Common myeloid progenitor, CD34-positive (primary cell): Measurements from ENCODE around the gene DPPA2.

Experiments
- CTCF ChIA-PET: fragments of 350-600 bp; sonication (Branson Sonifier 250); formaldehyde crosslinking; loops from one replicate; lab custom pipeline; 2021; ENCODE audit warnings: antibody characterized with exemption; lab: Charles Lee
- POLR2A ChIA-PET: fragments of 350-600 bp; sonication (Branson Sonifier 250); formaldehyde crosslinking; loops from one replicate; lab custom pipeline; 2021; ENCODE audit warnings: antibody characterized with exemption; lab: Charles Lee
- DNase-seq, 3 donors: peaks; one replicate each; pipeline versions ENCODE4 v3.0.0 to v3.0.0-alpha.2; 2013
- H3K27ac ChIP-seq, 2 experiments: 1 replicate in 1 of 2; 2 replicates in 1 of 2; pipeline ENCODE4 v1.7.0; 2013; ENCODE audit warnings: inconsistent platforms in 2 of 2, low read length in 2 of 2, mild to moderate bottlenecking in 2 of 2, low read depth in 1 of 2, moderate library complexity in 1 of 2; ENCODE audit not compliant: severe bottlenecking in 2 of 2, insufficient read depth in 1 of 2, poor library complexity in 1 of 2
- H3K27me3 ChIP-seq, 5 experiments: replicated peaks in 2 of 5; 1 replicate in 3 of 5; 2 replicates in 2 of 5; pipeline versions ENCODE4 v1.6.1 to v1.7.0; 2013; ENCODE audit warnings: low read length in 4 of 5, mild to moderate bottlenecking in 2 of 5, moderate library complexity in 2 of 5, inconsistent platforms in 1 of 5; ENCODE audit not compliant: insufficient read depth in 5 of 5, control insufficient read depth in 4 of 5
- H3K36me3 ChIP-seq, 4 experiments: 1 replicate in 2 of 4; 2 replicates in 2 of 4; pipeline versions ENCODE4 v1.6.1 to v1.7.0; 2013; ENCODE audit warnings: low read length in 3 of 4, control low read depth in 1 of 4, mild to moderate bottlenecking in 1 of 4; ENCODE audit not compliant: control insufficient read depth in 4 of 4, insufficient read depth in 4 of 4
- H3K4me1 ChIP-seq, 4 experiments: 1 replicate in 3 of 4; 2 replicates in 1 of 4; pipeline versions ENCODE4 v1.6.1 to v1.7.1; 2013; ENCODE audit warnings: low read length in 3 of 4, mild to moderate bottlenecking in 3 of 4, control low read depth in 1 of 4, inconsistent platforms in 1 of 4, moderate library complexity in 1 of 4; ENCODE audit not compliant: control insufficient read depth in 4 of 4, insufficient read depth in 4 of 4; ENCODE audit errors: control extremely low read depth in 1 of 4
- H3K4me3 ChIP-seq, 7 experiments: 1 replicate in 4 of 7; 2 replicates in 3 of 7; pipeline versions ENCODE4 v1.5.1 to v1.7.0; 2013; ENCODE audit warnings: mild to moderate bottlenecking in 7 of 7, low read length in 6 of 7, moderate library complexity in 6 of 7, inconsistent platforms in 2 of 7, low read depth in 2 of 7, control low read depth in 1 of 7; ENCODE audit not compliant: insufficient read depth in 4 of 7, control insufficient read depth in 1 of 7; ENCODE audit errors: extremely low read depth in 1 of 7
- H3K9me3 ChIP-seq, 5 experiments: 1 replicate in 4 of 5; 2 replicates in 1 of 5; pipeline versions ENCODE4 v1.6.1 to v1.7.1; 2013; ENCODE audit warnings: low read length in 4 of 5, mild to moderate bottlenecking in 2 of 5, inconsistent platforms in 1 of 5, low read depth in 1 of 5, moderate library complexity in 1 of 5; ENCODE audit not compliant: control insufficient read depth in 4 of 5, insufficient read depth in 2 of 5; ENCODE audit errors: control extremely low read depth in 1 of 5
- WGBS: methylation state at CpG from one replicate; pipeline ENCODE4 v1.1.5; 2013; ENCODE audit not compliant: insufficient coverage; 5-methylcytosine and 5-hydroxymethylcytosine counted together

Gene DPPA2

DNA sequence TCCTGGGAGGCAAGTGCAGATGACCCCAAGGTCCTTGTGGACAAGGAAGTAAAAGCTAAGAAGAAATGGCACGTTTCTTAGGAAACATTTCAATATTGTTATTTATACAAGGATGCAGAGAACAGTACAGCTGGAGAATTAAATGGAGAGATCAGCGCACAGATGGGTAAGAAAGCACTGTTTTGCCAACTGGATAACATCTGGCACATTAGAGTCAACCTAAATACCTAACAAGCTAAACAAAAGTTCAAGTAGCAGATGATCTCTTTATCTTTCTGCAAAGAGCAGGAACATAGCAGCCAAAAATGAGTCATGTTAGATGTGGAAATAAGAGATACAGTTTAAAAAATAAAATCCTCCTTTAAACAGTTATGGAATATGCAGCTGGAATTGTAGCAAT lies 36.7 kb upstream of the DPPA2 start:
- Histone ChIP-seq H3K27me3 (no peaks in the 10 kb centered on the region), H3K9me3 (no peaks in the 10 kb centered on the region), H3K27ac (no peak overlapping the region), H3K4me1 (no peaks in the 10 kb centered on the region), H3K36me3 (no peaks in the 10 kb centered on the region), H3K4me3 (no peak overlapping the region)
- ChIA-PET POLR2A (no interaction called here), CTCF (interaction anchor here (1.8 kb wide), 1 partner anchor 16 kb away, joined by 5 read pairs; no protein-coding TSS in a partner anchor)
- no peak for DNase-seq
- WGBS, result 100% methylated on average over 1 of the region's 2 CpGs

DNA sequence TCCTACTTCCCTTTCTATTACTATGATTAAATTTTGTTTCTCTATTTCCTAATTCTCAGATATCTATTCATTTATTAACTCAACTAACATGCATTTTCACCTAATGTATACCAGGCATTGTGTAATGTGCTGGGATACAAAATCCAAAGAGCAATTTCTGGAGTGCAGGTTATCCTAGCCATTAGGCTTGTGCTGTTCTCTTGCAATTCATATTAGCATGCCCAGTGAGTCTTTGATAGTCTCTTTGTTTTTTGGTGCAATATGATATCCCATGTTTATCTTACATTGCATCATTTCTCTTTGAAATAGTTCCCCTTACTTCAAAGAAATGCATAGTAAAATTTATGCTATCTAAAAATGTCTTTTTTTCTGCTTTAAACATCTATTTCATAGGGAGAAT lies 34.9 kb upstream of the DPPA2 start:
- no peak overlapping the region for H3K27ac ChIP-seq
- H3K36me3 ChIP-seq, result no peaks in the 10 kb centered on the region
- H3K9me3 ChIP-seq, result no peaks in the 10 kb centered on the region
- CTCF ChIA-PET, result no interaction called here
- H3K4me3 ChIP-seq, result no peak overlapping the region
- no peaks in the 10 kb centered on the region for H3K27me3 ChIP-seq
- POLR2A ChIA-PET, result no interaction called here
- no peak for DNase-seq
- H3K4me1 ChIP-seq, result no peaks in the 10 kb centered on the region

DNA sequence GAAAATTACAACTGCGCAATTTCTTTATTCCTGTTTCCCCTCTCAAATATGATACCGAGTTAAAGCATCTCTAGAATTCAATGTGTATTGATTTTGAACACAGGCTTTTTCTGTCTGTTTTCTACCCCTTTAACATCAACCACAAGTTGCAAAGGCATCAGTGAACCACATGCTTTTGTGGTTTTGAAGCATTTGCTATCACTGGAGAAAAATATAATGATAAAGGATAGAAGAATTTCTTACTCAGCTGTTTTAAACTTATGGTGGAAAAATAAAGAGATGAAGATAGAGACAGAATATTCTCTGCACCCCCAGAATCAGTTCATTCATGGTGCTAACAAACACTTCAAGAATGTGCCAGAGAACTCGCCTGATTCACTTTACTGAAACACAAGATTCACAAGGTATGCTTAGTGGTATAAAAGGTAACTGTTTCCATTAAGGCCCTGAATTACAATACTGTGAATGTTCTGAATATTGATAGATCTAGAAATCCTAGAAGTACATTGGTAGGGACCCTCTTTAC lies 30.5 kb upstream of the DPPA2 start:
- no peak overlapping the region for H3K4me3 ChIP-seq
- CTCF ChIA-PET, result no interaction called here
- no peak overlapping the region for H3K27ac ChIP-seq
- H3K9me3 ChIP-seq, result no peaks in the 10 kb centered on the region
- DNase-seq, result no peak
- POLR2A ChIA-PET, result no interaction called here
- no CpG with 5 or more reads among the region's 3 CpGs for WGBS
- H3K27me3 ChIP-seq, result no peaks in the 10 kb centered on the region
- H3K4me1 ChIP-seq, result no peaks in the 10 kb centered on the region
- H3K36me3 ChIP-seq, result no peaks in the 10 kb centered on the region

DNA sequence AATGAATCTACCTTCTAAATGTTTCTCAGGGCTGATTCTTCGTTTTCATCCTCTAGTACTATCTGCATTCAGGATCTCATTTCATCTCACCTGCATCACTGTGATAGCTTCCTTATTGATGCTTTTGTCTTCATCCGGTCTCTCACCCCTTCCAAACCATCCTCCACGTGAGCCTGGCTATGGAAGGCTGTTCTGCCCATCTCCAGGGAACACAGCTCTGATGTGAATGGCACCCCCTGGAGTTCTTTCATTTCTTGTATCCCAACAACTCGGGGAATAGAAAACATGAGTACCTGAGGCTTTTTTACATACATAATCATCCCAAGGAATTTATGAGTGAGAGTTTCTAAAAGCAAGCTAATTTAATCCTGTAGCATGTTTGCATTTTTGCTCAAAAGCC lies 29.8 kb upstream of the DPPA2 start:
- no peaks in the 10 kb centered on the region for H3K4me1 ChIP-seq
- 90% methylated on average over 2 of the region's 4 CpGs for WGBS
- H3K27me3 ChIP-seq, result no peaks in the 10 kb centered on the region
- CTCF ChIA-PET, result no interaction called here
- no peaks in the 10 kb centered on the region for H3K36me3 ChIP-seq
- DNase-seq, result no peak
- POLR2A ChIA-PET, result no interaction called here
- no peaks in the 10 kb centered on the region for H3K9me3 ChIP-seq
- no peak overlapping the region for H3K27ac ChIP-seq
- H3K4me3 ChIP-seq, result no peak overlapping the region

DNA sequence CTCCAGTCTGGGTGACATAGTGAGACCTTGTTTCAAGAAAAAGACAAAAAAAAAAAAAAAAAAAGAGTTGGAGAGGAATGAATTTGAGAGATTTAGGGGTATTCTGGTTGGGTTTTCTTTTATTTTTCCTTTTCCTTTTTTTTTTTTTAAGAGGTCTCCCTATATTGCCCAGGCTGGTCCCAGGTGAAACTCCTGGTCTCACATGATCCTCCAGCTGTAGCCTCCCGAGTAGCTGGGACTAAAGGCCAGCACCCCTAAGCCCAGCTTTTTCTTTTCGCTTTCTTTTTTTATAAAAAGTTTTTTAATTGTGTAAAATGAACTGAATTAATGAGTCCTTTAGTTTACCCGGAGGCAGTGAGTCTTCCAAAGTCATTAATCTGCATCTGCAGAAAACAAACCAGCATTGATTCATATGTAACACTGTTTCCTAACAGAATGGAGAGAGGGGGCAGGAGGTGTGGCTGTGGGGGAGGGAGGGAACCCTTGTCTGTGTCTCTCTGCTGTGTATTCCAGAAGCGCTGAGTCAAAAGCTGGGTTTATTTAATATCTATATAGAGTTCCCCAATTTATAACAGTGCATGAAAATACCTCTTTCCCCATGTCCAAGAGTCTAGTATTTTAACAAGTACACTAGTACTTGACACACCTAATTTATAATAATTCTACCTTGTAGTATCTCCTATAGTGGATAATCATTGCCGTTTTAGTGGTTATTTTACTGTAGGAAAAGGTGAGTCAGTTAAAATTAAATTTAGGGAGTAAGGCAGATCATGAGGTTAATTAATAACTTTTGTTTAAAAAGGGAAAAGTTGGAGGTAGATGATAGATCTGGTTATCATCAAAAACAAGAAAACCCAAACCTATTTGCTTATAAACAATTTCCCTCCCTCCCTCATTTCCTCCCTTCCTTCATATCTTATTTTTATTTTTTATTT lies 23.7 kb upstream of the DPPA2 start:
- H3K36me3 ChIP-seq, result no peaks in the 10 kb centered on the region
- no peaks in the 10 kb centered on the region for H3K27me3 ChIP-seq
- H3K4me3 ChIP-seq, result no peak overlapping the region
- no peaks in the 10 kb centered on the region for H3K9me3 ChIP-seq
- ChIA-PET CTCF (interaction anchor here (0.7 kb wide), 1 partner anchor 12 kb away, joined by 3 read pairs; no protein-coding TSS in a partner anchor), POLR2A (interaction anchor here (0.6 kb wide), 1 partner anchor 173 kb away, joined by 3 read pairs; no protein-coding TSS in a partner anchor)
- WGBS, result 100% methylated on average over 1 of the region's 5 CpGs
- H3K27ac ChIP-seq, result no peak overlapping the region
- peak in 2 of 3 donors; percentile 15 to 21 for DNase-seq
- peaks cover 4 to 19% (median 7%) of the 10 kb centered on the region in 4 experiments for H3K4me1 ChIP-seq

DNA sequence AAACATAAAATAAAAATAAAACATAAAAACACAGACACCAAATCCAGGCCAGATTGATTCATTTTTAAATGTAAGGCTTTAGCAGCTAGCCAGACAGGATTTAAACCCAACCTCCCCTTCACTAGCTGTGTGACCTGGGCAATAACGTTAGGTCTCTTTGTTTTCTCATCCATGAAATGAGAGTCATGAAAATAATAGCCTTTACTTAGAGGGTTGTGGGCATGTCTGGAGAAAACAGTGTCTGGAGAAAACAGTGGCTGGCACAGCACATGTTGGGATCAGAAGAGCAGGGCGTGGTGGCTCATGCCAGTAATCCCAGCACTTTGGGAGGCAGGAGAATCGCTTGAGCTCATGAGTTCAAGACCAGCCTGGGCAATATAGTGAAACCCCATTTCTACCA lies 22.9 kb upstream of the DPPA2 start:
- Histone ChIP-seq H3K36me3 (no peaks in the 10 kb centered on the region), H3K27me3 (no peaks in the 10 kb centered on the region), H3K4me3 (no peak overlapping the region), H3K27ac (no peak overlapping the region), H3K4me1 (peaks cover 4 to 27% (median 7%) of the 10 kb centered on the region in 4 experiments), H3K9me3 (no peaks in the 10 kb centered on the region)
- ChIA-PET CTCF (no interaction called here), POLR2A (no interaction called here)
- 40% methylated on average over 1 of the region's 3 CpGs for WGBS
- no peak for DNase-seq

DNA sequence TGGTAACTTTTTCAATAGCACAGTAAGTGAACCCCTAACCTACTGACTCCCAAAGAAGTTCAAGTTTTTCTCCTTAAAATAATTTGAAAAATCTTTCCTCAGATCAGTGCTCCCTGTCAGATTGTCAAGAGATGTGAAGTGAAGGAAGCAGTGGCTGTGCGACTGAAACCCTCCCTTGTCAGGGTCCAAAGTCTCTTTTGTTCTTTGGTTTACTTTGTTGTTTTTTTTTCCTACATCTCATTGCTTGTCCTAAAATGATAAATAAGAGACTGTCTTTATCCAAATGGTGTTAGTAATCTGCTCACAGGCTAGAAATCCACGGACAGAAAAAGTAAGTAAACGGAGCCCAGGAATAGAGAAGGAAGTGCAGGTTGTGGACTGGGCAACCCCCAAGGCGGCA lies 22.0 kb upstream of the DPPA2 start:
- no peaks in the 10 kb centered on the region for H3K27me3 ChIP-seq
- no peak overlapping the region for H3K27ac ChIP-seq
- H3K4me1 ChIP-seq, result peaks cover 4 to 32% (median 9%) of the 10 kb centered on the region in 4 experiments
- peak in 2 of 3 donors; percentile 8 to 11 for DNase-seq
- POLR2A ChIA-PET, result no interaction called here
- peak overlapping the region in 4 of 7 experiments; percentile 34 to 96 (median 88) for H3K4me3 ChIP-seq
- peaks cover 0 to 6% (median 0%) of the 10 kb centered on the region in 4 experiments for H3K36me3 ChIP-seq
- CTCF ChIA-PET, result no interaction called here
- no peaks in the 10 kb centered on the region for H3K9me3 ChIP-seq
- 5% methylated on average over 3 of the region's 4 CpGs for WGBS
